ENCODE data around the gene GTPBP8.
A peak's percentile ranks its signal among the peaks of the same experiment; 100 is the strongest.

GTPBP8 gene

DNA sequence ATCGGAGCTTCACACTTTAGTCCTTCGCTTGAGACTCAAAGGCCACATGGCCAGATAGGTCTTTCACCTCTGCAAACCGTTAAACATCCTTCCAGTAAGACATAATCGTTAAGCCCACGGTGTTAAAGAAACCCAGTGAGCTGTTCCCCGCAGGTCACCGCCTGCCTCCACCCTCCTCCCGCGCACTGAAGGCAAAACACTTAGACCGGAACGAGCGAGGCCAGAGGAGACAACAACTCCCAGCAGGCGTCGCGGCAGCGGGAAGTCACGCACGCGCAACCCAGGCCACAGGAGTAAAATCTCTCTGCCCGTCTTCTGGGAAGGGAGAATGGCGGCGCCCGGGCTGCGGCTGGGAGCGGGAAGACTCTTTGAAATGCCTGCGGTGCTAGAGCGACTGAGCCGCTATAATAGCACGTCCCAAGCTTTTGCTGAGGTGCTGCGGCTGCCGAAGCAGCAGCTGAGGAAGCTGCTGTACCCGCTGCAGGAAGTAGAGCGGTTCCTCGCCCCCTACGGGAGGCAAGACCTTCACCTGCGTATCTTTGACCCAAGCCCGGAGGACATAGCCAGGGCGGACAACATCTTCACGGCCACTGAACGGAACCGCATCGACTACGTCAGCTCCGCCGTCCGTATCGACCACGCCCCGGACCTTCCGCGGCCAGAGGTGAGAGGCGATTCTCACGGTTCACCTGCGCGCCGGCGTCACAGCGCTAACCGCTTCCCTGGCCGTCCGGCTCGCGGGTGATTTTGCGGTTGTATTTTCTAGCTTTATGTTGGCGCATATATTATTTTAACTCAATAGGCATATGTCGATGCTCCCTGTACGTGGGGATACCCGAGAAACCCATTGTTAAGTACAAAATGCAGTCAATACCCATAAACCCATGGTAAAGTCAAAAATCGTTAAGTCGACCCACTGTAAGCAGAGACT, at the start of gene GTPBP8:
TSS of gene GTPBP8 (plus strand) at position 313 of the 931 bp plus-strand sequence. CDS start at position 329, 16 bp downstream.
- TF ChIP-seq, protein P1, sequence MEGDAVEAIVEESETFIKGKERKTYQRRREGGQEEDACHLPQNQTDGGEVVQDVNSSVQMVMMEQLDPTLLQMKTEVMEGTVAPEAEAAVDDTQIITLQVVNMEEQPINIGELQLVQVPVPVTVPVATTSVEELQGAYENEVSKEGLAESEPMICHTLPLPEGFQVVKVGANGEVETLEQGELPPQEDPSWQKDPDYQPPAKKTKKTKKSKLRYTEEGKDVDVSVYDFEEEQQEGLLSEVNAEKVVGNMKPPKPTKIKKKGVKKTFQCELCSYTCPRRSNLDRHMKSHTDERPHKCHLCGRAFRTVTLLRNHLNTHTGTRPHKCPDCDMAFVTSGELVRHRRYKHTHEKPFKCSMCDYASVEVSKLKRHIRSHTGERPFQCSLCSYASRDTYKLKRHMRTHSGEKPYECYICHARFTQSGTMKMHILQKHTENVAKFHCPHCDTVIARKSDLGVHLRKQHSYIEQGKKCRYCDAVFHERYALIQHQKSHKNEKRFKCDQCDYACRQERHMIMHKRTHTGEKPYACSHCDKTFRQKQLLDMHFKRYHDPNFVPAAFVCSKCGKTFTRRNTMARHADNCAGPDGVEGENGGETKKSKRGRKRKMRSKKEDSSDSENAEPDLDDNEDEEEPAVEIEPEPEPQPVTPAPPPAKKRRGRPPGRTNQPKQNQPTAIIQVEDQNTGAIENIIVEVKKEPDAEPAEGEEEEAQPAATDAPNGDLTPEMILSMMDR (IDR thresholded peaks at IDR 0.05): peak; percentile 26
- Histone ChIP-seq H3K9me3 (no peaks in the 10 kb centered on the region), H3K36me3 (no peaks in the 10 kb centered on the region), H3K4me1 (ENCODE audit: control insufficient read depth in 1 of 2, insufficient read depth in 1 of 2, low read depth in 1 of 2, low read length in 1 of 2) (peaks cover 12 to 13% of the 10 kb centered on the region in 2 experiments), H3K27me3 (no peaks in the 10 kb centered on the region), H3K4me3 (ENCODE audit: low read depth in 1 of 2, low read length in 1 of 2) (peak within 1 kb of the TSS; percentile 66 to 85), H3K27ac (peak within 1 kb of the TSS; percentile 90)

DNA sequence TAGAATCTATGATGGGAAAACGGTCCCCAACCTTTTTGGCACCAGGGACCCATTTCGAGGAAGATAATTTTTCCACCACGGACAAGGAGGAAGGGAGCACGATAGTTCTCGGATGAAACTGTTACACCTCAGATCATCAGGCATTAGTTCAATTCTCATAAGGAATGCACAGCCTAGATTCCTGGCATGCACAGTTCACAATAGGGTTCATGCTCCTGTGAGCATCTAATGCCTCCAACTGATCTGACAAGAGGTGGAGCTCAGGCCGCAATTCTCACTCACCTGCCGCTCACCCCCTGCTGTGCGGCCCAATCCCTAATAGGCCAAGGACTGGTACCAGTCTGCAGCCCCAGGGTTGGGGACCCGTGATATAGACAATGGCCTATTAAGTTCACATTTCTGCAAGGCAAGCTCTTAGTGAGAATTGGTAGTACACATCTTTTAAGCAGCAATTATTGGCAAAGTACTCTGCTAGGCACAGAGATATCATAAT, 42.4 kb upstream of the GTPBP8 start:
- no peaks in the 10 kb centered on the region for H3K27me3 ChIP-seq
- H3K4me3 ChIP-seq (ENCODE audit: low read depth in 1 of 2, low read length in 1 of 2): no peak overlapping the region
- H3K9me3 ChIP-seq: no peaks in the 10 kb centered on the region
- H3K27ac ChIP-seq: no peak overlapping the region
- H3K4me1 ChIP-seq (ENCODE audit: control insufficient read depth in 1 of 2, insufficient read depth in 1 of 2, low read depth in 1 of 2, low read length in 1 of 2): no peaks in the 10 kb centered on the region
- TF ChIP-seq, protein P1 (IDR thresholded peaks at IDR 0.05): no peak
- H3K36me3 ChIP-seq: no peaks in the 10 kb centered on the region

DNA sequence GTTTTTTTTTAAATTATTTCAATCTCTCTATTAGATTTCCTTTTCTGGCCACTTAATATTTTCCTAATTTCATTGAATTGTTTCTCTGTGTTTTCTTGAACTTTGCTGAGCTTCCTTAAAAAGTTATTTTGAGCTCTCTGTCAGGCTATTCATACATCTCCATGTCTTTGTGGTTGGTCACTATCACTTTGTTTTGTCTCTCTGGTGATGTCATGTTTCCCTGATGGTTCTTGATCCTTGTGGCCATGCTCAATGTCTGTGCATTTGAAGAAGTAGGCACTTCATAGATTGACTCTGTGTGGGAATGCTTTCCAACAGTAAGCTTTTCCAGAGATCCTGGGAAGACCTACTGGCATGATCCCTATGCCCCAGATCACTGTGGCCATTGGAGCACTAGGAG, 34.4 kb upstream of the GTPBP8 start:
- Histone ChIP-seq H3K4me3 (ENCODE audit: low read depth in 1 of 2, low read length in 1 of 2) (no peak overlapping the region), H3K9me3 (no peaks in the 10 kb centered on the region), H3K27me3 (no peaks in the 10 kb centered on the region), H3K27ac (no peak overlapping the region), H3K4me1 (ENCODE audit: control insufficient read depth in 1 of 2, insufficient read depth in 1 of 2, low read depth in 1 of 2, low read length in 1 of 2) (peaks cover 0 to 5% of the 10 kb centered on the region in 2 experiments), H3K36me3 (no peaks in the 10 kb centered on the region)
- TF ChIP-seq, protein P1 (IDR thresholded peaks at IDR 0.05): no peak

DNA sequence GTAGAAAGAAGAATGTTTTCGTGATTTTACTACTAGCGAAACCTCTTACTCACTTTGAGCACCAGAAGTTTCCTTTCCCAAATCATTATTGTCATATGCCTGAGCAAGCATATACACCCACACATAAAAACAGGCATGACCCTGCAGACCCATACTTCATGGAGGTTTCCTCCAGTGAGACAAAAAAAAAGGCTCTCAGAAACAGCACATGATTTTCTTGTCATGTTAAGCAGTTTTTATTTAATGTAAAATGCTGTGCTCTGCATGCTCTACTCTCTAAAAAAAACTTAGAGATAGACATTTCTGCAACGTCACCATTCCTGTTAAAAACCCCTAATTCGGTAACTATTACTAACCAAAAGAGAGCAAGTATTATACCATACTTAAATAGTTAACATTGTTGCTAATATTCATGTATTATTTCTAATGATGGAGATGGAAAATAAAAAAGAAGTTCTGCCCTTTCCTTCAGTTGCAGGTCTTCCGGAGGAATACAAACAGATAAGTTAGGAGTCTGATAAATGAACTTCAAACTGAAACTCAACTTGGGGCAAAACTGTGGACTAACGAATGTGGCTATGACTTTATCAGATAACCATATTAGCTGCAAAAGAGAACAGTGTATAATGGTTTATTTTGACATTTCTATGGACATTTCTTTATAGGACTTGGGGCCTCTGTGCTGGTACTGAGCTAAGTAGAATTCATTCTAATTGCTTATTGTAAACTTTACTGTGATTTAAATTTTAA, 31.8 kb upstream of the GTPBP8 start:
- no peaks in the 10 kb centered on the region for H3K36me3 ChIP-seq
- TF ChIP-seq, protein P1 (IDR thresholded peaks at IDR 0.05): no peak
- H3K9me3 ChIP-seq: no peaks in the 10 kb centered on the region
- H3K27me3 ChIP-seq: no peaks in the 10 kb centered on the region
- H3K4me1 ChIP-seq (ENCODE audit: control insufficient read depth in 1 of 2, insufficient read depth in 1 of 2, low read depth in 1 of 2, low read length in 1 of 2): peaks cover 0 to 5% of the 10 kb centered on the region in 2 experiments
- H3K27ac ChIP-seq: no peak overlapping the region
- no peak overlapping the region for H3K4me3 ChIP-seq (ENCODE audit: low read depth in 1 of 2, low read length in 1 of 2)

DNA sequence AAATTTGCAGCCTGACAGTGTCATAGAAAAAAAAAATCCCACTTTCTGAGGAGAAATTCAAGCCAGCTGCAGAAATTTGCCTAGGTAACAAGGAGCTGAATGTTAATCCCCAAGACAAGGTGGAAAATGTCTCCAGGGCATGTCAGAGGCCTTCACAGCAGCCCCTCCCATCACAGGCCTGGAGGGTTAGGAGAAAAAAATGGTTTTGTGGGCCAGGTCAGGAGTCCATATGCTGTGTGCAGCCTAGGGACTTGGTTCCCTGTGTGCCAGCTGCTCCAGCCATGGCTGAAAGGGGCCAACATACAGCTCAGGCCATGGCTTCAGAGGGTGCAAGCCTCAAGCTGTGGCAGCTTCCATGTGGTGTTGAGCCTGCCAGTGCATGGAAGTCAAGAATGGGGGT, 27.1 kb upstream of the GTPBP8 start:
- TF ChIP-seq, protein P1 (IDR thresholded peaks at IDR 0.05): no peak
- Histone ChIP-seq H3K27ac (no peak overlapping the region), H3K4me1 (ENCODE audit: control insufficient read depth in 1 of 2, insufficient read depth in 1 of 2, low read depth in 1 of 2, low read length in 1 of 2) (peaks cover 35 to 38% of the 10 kb centered on the region in 2 experiments), H3K9me3 (no peaks in the 10 kb centered on the region), H3K36me3 (no peaks in the 10 kb centered on the region), H3K27me3 (no peaks in the 10 kb centered on the region), H3K4me3 (ENCODE audit: low read depth in 1 of 2, low read length in 1 of 2) (no peak overlapping the region)
